Right lung (tissue), 5 donors: ENCODE results near the gene RTN4IP1. TPM values are rescaled to one million over a fixed set of nuclear protein-coding genes. Genes with fewer than 3 reads are reported as not detected.

ENCODE experiments used
- DNase-seq, 2 donors: peaks; one replicate each; pipeline ENCODE4 v3.0.0-alpha.2; 2013
- polyA plus RNA-seq, 5 donors: library from polyadenylated mRNA; unstranded; fragments of 120-200 nt; gene quantifications; one replicate each; pipeline versions ENCODE4 v1.2.1 to v1.2.3, GENCODE V29; 2013; ENCODE audit warnings: inconsistent platforms in 1 of 5, low replicate concordance in 1 of 5; ENCODE audit not compliant: insufficient read length in 5 of 5, insufficient read depth in 1 of 5

Gene RTN4IP1
- polyA plus RNA-seq, 5 donors = 4.9 to 6.7 (median 5.5) TPM

GRCh38 chr6:106522562-106523250 is 106.6 kb downstream of the RTN4IP1 start:
- DNase-seq = no peak

Other genes starting within 250 kb of the RTN4IP1 start
- gene QRSL1, start 80 bp upstream of the RTN4IP1 start, polyA plus RNA-seq = 10 to 100 TPM; 12.6 to 20.1 (median 17.4) TPM